Articular chondrocyte of knee joint (primary cell): Measurements from ENCODE around the gene TNNI3. TPM values are rescaled to one million over a fixed set of nuclear protein-coding genes. Genes with fewer than 3 reads are reported as not detected.

Experiments
- small RNA-seq: library from RNA; depleted of rRNA; stranded (forward); fragments of <200 nt; gene quantifications from one replicate; pipeline ENCODE3, GENCODE V24; 2012
- total RNA-seq: library from RNA; depleted of rRNA; stranded (reverse); fragments of >200 nt; gene quantifications from 2 replicates; pipeline ENCODE4 v1.2.3, GENCODE V29; 2012

Gene TNNI3
- total RNA-seq = not detected in 2 replicates

GRCh38 chr19:55157064-55157908 is at the start of gene TNNI3:
TSS of gene TNNI3 (minus strand) at chr19:55157732. CDS start at chr19:55157589, 143 bp downstream.

GRCh38 chr19:55179606-55180484 is 22.3 kb upstream of the TNNI3 start, which contains the start of gene SYT5:
TSS of gene SYT5 (minus strand) at chr19:55180289. CDS start at chr19:55179041, 1,248 bp downstream.

GRCh38 chr19:55166530-55167268 is 9.2 kb upstream of the TNNI3 start, which contains the start of gene DNAAF3:
TSS of gene DNAAF3 (minus strand) at chr19:55166613. CDS start at chr19:55166413, 200 bp downstream.

GRCh38 chr19:55149078-55150003 is 8.2 kb downstream of the TNNI3 start, which contains the start of gene TNNT1:
TSS of gene TNNT1 (minus strand) at chr19:55149206. CDS start at chr19:55147157, 2,049 bp downstream.

GRCh38 chr19:55116859-55117662 is 40.5 kb downstream of the TNNI3 start, which contains the start of gene PPP1R12C:
TSS of gene PPP1R12C (minus strand) at chr19:55117637. CDS start at chr19:55117543, 94 bp downstream.

Small RNA genes within 50 kb of the gene (small RNA-seq; reads per million reads assigned to genes)
- gene MIR7975 (not detected), gene RF01210 (not detected)

Other genes starting within 250 kb of the TNNI3 start
- not detected in 2 replicates for gene NLRP7, start 210.2 kb downstream of the TNNI3 start, total RNA-seq
- gene NLRP2, start 191.4 kb downstream of the TNNI3 start, total RNA-seq = 0.65 TPM in 1 of 2 replicates, not detected in the other
- gene GP6, start 119.5 kb downstream of the TNNI3 start, total RNA-seq = not detected in 2 replicates
- gene RDH13, start 94.6 kb downstream of the TNNI3 start, total RNA-seq = 8.6 and 9.1 TPM in 2 replicates
- 0.26 TPM in 1 of 2 replicates, not detected in the other for gene EPS8L1, start 81.9 kb downstream of the TNNI3 start, total RNA-seq
- 30.4 and 32.4 TPM in 2 replicates for gene PPP1R12C, start 40.1 kb downstream of the TNNI3 start, total RNA-seq
- gene TNNT1, start 8.5 kb downstream of the TNNI3 start, total RNA-seq = 1.9 and 7.8 TPM in 2 replicates
- 0.43 and 0.91 TPM in 2 replicates for gene DNAAF3, start 8.9 kb upstream of the TNNI3 start, total RNA-seq
- gene SYT5, start 22.6 kb upstream of the TNNI3 start, total RNA-seq = not detected in 2 replicates
- 5.1 and 7.1 TPM in 2 replicates for gene PTPRH, start 51.8 kb upstream of the TNNI3 start, total RNA-seq
- 0.76 and 1.7 TPM in 2 replicates for gene TMEM86B, start 71.0 kb upstream of the TNNI3 start, total RNA-seq
- gene PPP6R1, start 101.3 kb upstream of the TNNI3 start, total RNA-seq = 26.1 and 27.7 TPM in 2 replicates
- 23.0 and 25.6 TPM in 2 replicates for gene HSPBP1, start 122.4 kb upstream of the TNNI3 start, total RNA-seq
- gene BRSK1, start 126.3 kb upstream of the TNNI3 start, total RNA-seq = 0.65 TPM in 2 replicates
- not detected in 2 replicates for gene TMEM150B, start 167.6 kb upstream of the TNNI3 start, total RNA-seq
- gene KMT5C, start 182.1 kb upstream of the TNNI3 start, total RNA-seq = 5.0 and 5.6 TPM in 2 replicates
- gene COX6B2, start 197.0 kb upstream of the TNNI3 start, total RNA-seq = not detected in 2 replicates
- gene GARIN5B, start 205.5 kb upstream of the TNNI3 start, total RNA-seq = not detected in 2 replicates
- gene IL11, start 212.7 kb upstream of the TNNI3 start, total RNA-seq = 1.2 and 1.4 TPM in 2 replicates
- gene TMEM190, start 219.1 kb upstream of the TNNI3 start, total RNA-seq = not detected in 2 replicates
- gene TMEM238, start 226.6 kb upstream of the TNNI3 start, total RNA-seq = not detected in 2 replicates
- 441 and 509 TPM in 2 replicates for gene RPL28, start 228.2 kb upstream of the TNNI3 start, total RNA-seq